Osteoblast (primary cell): Measurements from ENCODE around the gene ADARB1. TPM values are rescaled to one million over a fixed set of nuclear protein-coding genes. Genes with fewer than 3 reads are reported as not detected.
A peak's percentile ranks its signal among the peaks of the same experiment; 100 is the strongest.

Experiments used
- DNase-seq: peaks from one replicate; pipeline ENCODE4 v3.0.0; 2011; ENCODE audit warnings: low spot score, mixed read lengths; ENCODE audit not compliant: insufficient read length; ENCODE audit errors: missing footprints
- H2AFZ ChIP-seq: 2 replicates; pipeline ENCODE4 v1.6.0; 2011; ENCODE audit warnings: mild to moderate bottlenecking, low read length
- H3K27ac ChIP-seq: 2 replicates; pipeline ENCODE4 v1.5.1; 2011; ENCODE audit warnings: mild to moderate bottlenecking, low read depth, low read length, moderate library complexity
- H3K27me3 ChIP-seq: 2 replicates; pipeline ENCODE4 v1.6.0; 2012; ENCODE audit warnings: mild to moderate bottlenecking, control low read depth, inconsistent platforms, low read length, moderate library complexity; ENCODE audit not compliant: insufficient read depth
- H3K36me3 ChIP-seq: 2 replicates; pipeline ENCODE4 v1.5.1; 2011; ENCODE audit warnings: mild to moderate bottlenecking, low read length, control low read depth, moderate library complexity; ENCODE audit not compliant: insufficient read depth
- H3K4me1 ChIP-seq: 2 replicates; pipeline ENCODE4 v1.5.1; 2011; ENCODE audit warnings: mild to moderate bottlenecking, low read length, control low read depth, moderate library complexity; ENCODE audit not compliant: insufficient read depth
- H3K4me2 ChIP-seq: 2 replicates; pipeline ENCODE4 v1.6.0; 2011; ENCODE audit warnings: mild to moderate bottlenecking, low read length; ENCODE audit not compliant: insufficient read depth
- H3K4me3 ChIP-seq: fragments of 200-600 bp; sonication (generic); 3 replicates; pipeline ENCODE4 v1.5.1; 2012; ENCODE audit warnings: mild to moderate bottlenecking, low read length, inconsistent platforms; ENCODE audit not compliant: insufficient read depth
- H3K79me2 ChIP-seq: 2 replicates; pipeline ENCODE4 v1.6.0; 2012; ENCODE audit warnings: mild to moderate bottlenecking, low read length, control low read depth, inconsistent platforms; ENCODE audit not compliant: insufficient read depth
- H3K9me3 ChIP-seq: 2 replicates; pipeline ENCODE4 v1.5.1; 2011; ENCODE audit warnings: low read depth, low read length, control low read depth
- H4K20me1 ChIP-seq: 2 replicates; pipeline ENCODE4 v1.6.0; 2012; ENCODE audit warnings: mild to moderate bottlenecking, low read length, control low read depth; ENCODE audit not compliant: insufficient read depth
- CTCF ChIP-seq: IDR thresholded peaks from 2 replicates; pipeline ENCODE4 v1.5.1; 2011; ENCODE audit warnings: mild to moderate bottlenecking, low read depth, low read length, moderate library complexity; ENCODE audit errors: extremely low read depth
- total RNA-seq: library from RNA; depleted of rRNA; stranded (reverse); fragments of >200 nt; gene quantifications from 2 replicates; pipeline ENCODE4 v1.2.3, GENCODE V29; 2012

ADARB1 gene
- total RNA-seq, 1 donor = 19.5 TPM

- H3K4me2 ChIP-seq = no peak overlapping the region
- DNase-seq = peak; percentile 78
Observed at GRCh38 chr21:45256912-45257672, 182.7 kb downstream of the ADARB1 start.

DNA sequence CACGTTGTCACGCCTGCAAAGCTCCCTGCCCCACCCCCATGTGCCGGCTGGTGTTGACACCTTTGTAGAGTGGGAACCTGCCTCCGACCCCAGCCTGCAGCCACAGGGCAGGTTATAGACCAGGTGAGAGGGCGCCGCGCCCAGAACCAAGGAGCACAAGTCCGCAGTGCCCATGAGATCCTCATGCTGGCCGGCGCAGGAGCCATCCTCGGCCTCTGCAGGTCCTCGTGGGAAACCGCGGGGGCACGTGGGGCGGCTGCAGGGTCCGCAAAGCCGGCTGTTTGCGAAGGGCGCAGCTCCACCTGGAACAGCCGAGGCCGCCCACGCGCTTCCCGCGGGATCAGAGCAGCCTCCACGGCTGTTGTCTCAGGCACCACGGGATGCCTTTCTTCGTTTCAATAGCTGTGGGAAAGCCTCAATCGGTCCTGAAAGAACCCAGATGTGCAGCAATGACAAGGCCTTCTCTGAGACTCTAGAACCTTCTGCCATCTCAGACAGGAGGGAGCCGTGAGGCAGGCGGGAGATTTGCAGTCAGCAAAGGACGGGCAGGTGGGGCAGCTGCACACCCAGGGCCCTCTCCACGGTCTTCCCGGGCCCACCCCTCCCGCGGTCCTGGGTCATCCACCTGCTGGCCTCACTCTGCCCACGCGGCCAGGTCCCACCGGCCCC is 183.4 kb downstream of the ADARB1 start:
- no peak for TF ChIP-seq CTCF
- no peaks in the 10 kb centered on the region for H3K36me3 ChIP-seq
- H3K4me1 ChIP-seq = peaks cover 5% of the 10 kb centered on the region
- peaks cover 6% of the 10 kb centered on the region for H4K20me1 ChIP-seq
- no peaks in the 10 kb centered on the region for H3K79me2 ChIP-seq
- H3K27ac ChIP-seq = no peak overlapping the region
- peak; percentile 55 for DNase-seq
- no peak overlapping the region for H3K4me2 ChIP-seq
- H3K9me3 ChIP-seq = no peaks in the 10 kb centered on the region
- peaks cover 37% of the 10 kb centered on the region for H3K27me3 ChIP-seq
- H2AFZ ChIP-seq = no peak overlapping the region
- no peak overlapping the region for H3K4me3 ChIP-seq

More at GRCh38 chr21:45256912-45257672, 182.7 kb downstream of the ADARB1 start:
- TF ChIP-seq CTCF = no peak
- Histone ChIP-seq H3K27me3 (peaks cover 37% of the 10 kb centered on the region), H4K20me1 (peaks cover 2% of the 10 kb centered on the region), H3K79me2 (no peaks in the 10 kb centered on the region), H3K4me1 (peaks cover 5% of the 10 kb centered on the region), H3K4me3 (no peak overlapping the region), H3K9me3 (no peaks in the 10 kb centered on the region), H3K27ac (no peak overlapping the region), H3K36me3 (no peaks in the 10 kb centered on the region), H2AFZ (no peak overlapping the region)

GRCh38 chr21:45258466-45258865 is 184.1 kb downstream of the ADARB1 start:
- H3K9me3 ChIP-seq = no peaks in the 10 kb centered on the region
- no peaks in the 10 kb centered on the region for H3K79me2 ChIP-seq
- TF ChIP-seq CTCF = no peak
- H3K27me3 ChIP-seq = peaks cover 37% of the 10 kb centered on the region
- peak; percentile 72 for DNase-seq
- no peak overlapping the region for H3K4me3 ChIP-seq
- H3K4me1 ChIP-seq = peaks cover 1% of the 10 kb centered on the region
- peaks cover 8% of the 10 kb centered on the region for H4K20me1 ChIP-seq
- H2AFZ ChIP-seq = no peak overlapping the region
- H3K36me3 ChIP-seq = peaks cover 6% of the 10 kb centered on the region
- no peak overlapping the region for H3K4me2 ChIP-seq
- no peak overlapping the region for H3K27ac ChIP-seq

DNA sequence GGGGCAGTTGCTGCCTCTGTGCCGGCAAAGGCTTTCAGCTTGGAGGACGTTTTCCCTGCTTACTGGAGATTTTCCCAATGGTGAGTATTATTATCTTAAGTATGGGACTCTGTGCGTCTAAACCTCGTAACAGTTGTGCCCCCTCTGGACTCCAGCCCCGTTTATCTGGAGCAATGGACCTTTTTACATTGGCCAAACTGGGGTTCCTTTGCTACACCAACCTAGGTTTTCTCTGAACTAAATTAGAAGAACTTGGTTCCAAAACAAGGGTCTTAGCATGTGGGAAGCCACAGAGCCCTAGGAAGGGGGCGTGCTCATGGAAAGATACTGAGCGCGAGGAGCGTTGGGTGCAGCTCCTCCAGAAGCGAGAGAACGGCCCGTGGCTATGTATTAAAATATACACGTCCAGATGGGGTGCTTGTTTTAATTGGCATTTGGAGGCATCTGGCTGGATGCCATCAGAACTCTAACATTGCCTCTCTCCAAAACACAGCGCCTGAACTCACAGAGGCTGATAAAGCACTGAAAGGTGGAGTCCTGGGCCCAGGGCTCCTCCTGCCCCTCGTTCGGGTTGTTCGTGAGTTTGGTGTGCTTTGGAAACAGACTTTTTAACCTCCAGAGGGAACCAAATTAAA is 184.9 kb downstream of the ADARB1 start:
- peaks cover 36% of the 10 kb centered on the region for H3K27me3 ChIP-seq
- peaks cover 14% of the 10 kb centered on the region for H3K36me3 ChIP-seq
- H2AFZ ChIP-seq = no peak overlapping the region
- no peaks in the 10 kb centered on the region for H3K4me1 ChIP-seq
- no peak overlapping the region for H3K4me2 ChIP-seq
- no peak overlapping the region for H3K4me3 ChIP-seq
- no peaks in the 10 kb centered on the region for H3K79me2 ChIP-seq
- H3K9me3 ChIP-seq = no peaks in the 10 kb centered on the region
- peaks cover 14% of the 10 kb centered on the region for H4K20me1 ChIP-seq
- no peak for TF ChIP-seq CTCF
- DNase-seq = peak; percentile 82
- H3K27ac ChIP-seq = no peak overlapping the region
